Lower lobe of right lung (tissue), 2 donors: ENCODE measurements around the gene CACNA1B. TPM values are rescaled to one million over a fixed set of nuclear protein-coding genes. Genes with fewer than 3 reads are reported as not detected.

Experiments used
- ATAC-seq, 2 donors: fragments of 200-7000 bp; cut with Tn5 transposase; one replicate each; pipeline ENCODE4 v1.9.1; 2020 to 2022; ENCODE audit warnings: mild to moderate bottlenecking in 2 of 2, moderate library complexity in 2 of 2
- DNase-seq: peaks from one replicate; pipeline ENCODE4 v3.0.0-alpha.2; 2020
- H3K27ac ChIP-seq: fragments of 200-600 bp; one replicate; pipeline ENCODE4 v1.8.0; 2022
- H3K27me3 ChIP-seq: fragments of 200-600 bp; one replicate; pipeline ENCODE4 v1.8.0; 2022; ENCODE audit warnings: low read depth
- H3K36me3 ChIP-seq: fragments of 200-600 bp; one replicate; pipeline ENCODE4 v1.8.0; 2022; ENCODE audit warnings: mild to moderate bottlenecking
- H3K4me1 ChIP-seq: fragments of 200-600 bp; one replicate; pipeline ENCODE4 v1.8.0; 2022
- H3K4me3 ChIP-seq: fragments of 200-600 bp; one replicate; pipeline ENCODE4 v1.8.0; 2022; ENCODE audit warnings: mild to moderate bottlenecking
- H3K9me3 ChIP-seq: fragments of 200-600 bp; one replicate; pipeline ENCODE4 v1.8.0; 2022
- CTCF ChIP-seq: fragments of 200-600 bp; IDR thresholded peaks from one replicate; pipeline ENCODE4 v1.8.0; 2022; ENCODE audit warnings: antibody characterized with exemption, mild to moderate bottlenecking
- intact Hi-C: fragments of 100-400 bp; cut with DNase I; formaldehyde crosslinking; loops from one replicate; pipeline ENCODE4 v1.11.0; 2022
- total RNA-seq: library from RNA; stranded (reverse); fragmentation: NEBNext Ultra II Directional; extraction: Animal tissue kit (Norgen Biotek cat#: 25700); gene quantifications from one replicate; pipeline ENCODE4 v1.2.1, GENCODE V29; 2021
- donor health status: DM: no; HTN: yes; CAD: no; lungs with severe emphysema.

The CACNA1B gene
- total RNA-seq, 1 donor from 2014 or later: 0.06 TPM

GRCh38 chr9:138068601-138069035, 191.0 kb downstream of the CACNA1B start:
- no peak overlapping the region for H3K4me3 ChIP-seq
- ATAC-seq (peak in 1 of 2 donors; percentile 11), DNase-seq (no peak)
- H3K36me3 ChIP-seq: no peaks in the 10 kb centered on the region
- H3K9me3 ChIP-seq: no peaks in the 10 kb centered on the region
- no peak for TF ChIP-seq CTCF
- no peak overlapping the region for H3K27ac ChIP-seq
- intact Hi-C loops: no loop called here
- H3K27me3 ChIP-seq: peaks cover 7% of the 10 kb centered on the region
- H3K4me1 ChIP-seq: no peaks in the 10 kb centered on the region

- Histone ChIP-seq H3K4me3 (no peak overlapping the region), H3K9me3 (no peaks in the 10 kb centered on the region), H3K36me3 (no peaks in the 10 kb centered on the region), H3K27ac (no peak overlapping the region), H3K27me3 (no peaks in the 10 kb centered on the region), H3K4me1 (no peaks in the 10 kb centered on the region)
- TF ChIP-seq CTCF: no peak
- ATAC-seq: no peak
- DNase-seq: no peak
- intact Hi-C loops: no loop called here
These were observed 192.3 kb downstream of the CACNA1B start for GRCh38 chr9:138069731-138070456.

GRCh38 chr9:138070815-138071214, 193.2 kb downstream of the CACNA1B start:
- no peak for DNase-seq
- no peaks in the 10 kb centered on the region for H3K36me3 ChIP-seq
- no peaks in the 10 kb centered on the region for H3K4me1 ChIP-seq

GRCh38 chr9:138071292-138071691, 193.7 kb downstream of the CACNA1B start:
- Histone ChIP-seq H3K36me3 (no peaks in the 10 kb centered on the region), H3K27ac (no peak overlapping the region), H3K4me1 (no peaks in the 10 kb centered on the region), H3K9me3 (no peaks in the 10 kb centered on the region), H3K4me3 (no peak overlapping the region), H3K27me3 (no peaks in the 10 kb centered on the region)
- intact Hi-C loops: no loop called here
- DNase-seq: no peak
- ATAC-seq: no peak
- no peak for TF ChIP-seq CTCF

More at GRCh38 chr9:138070815-138071214, 193.2 kb downstream of the CACNA1B start:
- intact Hi-C loops: no loop called here
- Histone ChIP-seq H3K4me3 (no peak overlapping the region), H3K9me3 (no peaks in the 10 kb centered on the region), H3K27me3 (no peaks in the 10 kb centered on the region), H3K27ac (no peak overlapping the region)
- no peak for TF ChIP-seq CTCF
- ATAC-seq: no peak

- Histone ChIP-seq H3K4me3 (no peak overlapping the region), H3K4me1 (no peaks in the 10 kb centered on the region), H3K36me3 (no peaks in the 10 kb centered on the region), H3K9me3 (no peaks in the 10 kb centered on the region), H3K27ac (no peak overlapping the region), H3K27me3 (no peaks in the 10 kb centered on the region)
- TF ChIP-seq CTCF: no peak
- intact Hi-C loops: no loop called here
- ATAC-seq (no peak), DNase-seq (no peak)
These were observed 194.1 kb downstream of the CACNA1B start for GRCh38 chr9:138071731-138072130.
